Uterus (tissue), 4 donors: ENCODE results near the gene C1QL1. TPM values are rescaled to one million over a fixed set of nuclear protein-coding genes. Genes with fewer than 3 reads are reported as not detected.

ENCODE experiments used
- DNase-seq, 2 donors: peaks; one replicate each; pipeline ENCODE4 v3.0.0-alpha.2; 2019 to 2020
- H3K27ac ChIP-seq, 2 donors: fragments of 200-600 bp; sonication (generic); 1 replicate in 1 of 2; 2 replicates in 1 of 2; pipeline ENCODE4 v1.5.1; 2016 to 2018
- H3K27me3 ChIP-seq, 2 donors: fragments of 200-600 bp; sonication (generic); one replicate each; pipeline ENCODE4 v1.5.1; 2018 to 2019; ENCODE audit warnings: control low read depth in 1 of 2
- H3K36me3 ChIP-seq, 2 donors: fragments of 200-600 bp; sonication (generic); one replicate each; pipeline ENCODE4 v1.5.1; 2019; ENCODE audit warnings: control low read depth in 1 of 2
- H3K4me1 ChIP-seq, 2 donors: fragments of 200-600 bp; sonication (generic); one replicate each; pipeline ENCODE4 v1.5.1; 2018 to 2019; ENCODE audit warnings: control low read depth in 1 of 2
- H3K4me3 ChIP-seq, 2 donors: fragments of 200-600 bp; sonication (generic); 1 replicate in 1 of 2; 2 replicates in 1 of 2; pipeline ENCODE4 v1.5.1; 2018 to 2019; ENCODE audit warnings: mild to moderate bottlenecking in 1 of 2
- H3K9me3 ChIP-seq, 2 donors: fragments of 200-600 bp; sonication (generic); one replicate each; pipeline ENCODE4 v1.5.1; 2019; ENCODE audit warnings: control low read depth in 1 of 2
- CTCF ChIP-seq, 4 experiments: fragments of 200-600 bp in 2 of 4; fragments of 450-650 bp in 2 of 4; sonication (generic) in 2 of 4; IDR thresholded peaks; one replicate each; pipeline ENCODE4 v1.5.1; 2016 to 2019; ENCODE audit warnings: antibody characterized with exemption in 4 of 4, mild to moderate bottlenecking in 2 of 4, moderate library complexity in 1 of 4
- POLR2A ChIP-seq, 2 donors: fragments of 450-650 bp; IDR thresholded peaks; one replicate each; pipeline ENCODE4 v1.6.1; 2016; ENCODE audit warnings: antibody characterized with exemption in 2 of 2, mild to moderate bottlenecking in 1 of 2, moderate library complexity in 1 of 2
- intact Hi-C: fragments of 100-400 bp; cut with DNase I; formaldehyde crosslinking; loops from one replicate; pipeline ENCODE4 v1.15.1; 2023; ENCODE audit warnings: low total_unique reads
- total RNA-seq, 4 donors: library from RNA; depleted of rRNA in 3 of 4; stranded (reverse); fragments of >200 nt in 3 of 4; gene quantifications; one replicate each; pipeline versions ENCODE4 v1.1.0 to v1.2.4, GENCODE V29; 2014 to 2023
- donor health status: DM: yes; HTN: yes; CAD: no.

Gene C1QL1
- total RNA-seq, 4 donors from 2014 or later = 0.51 to 20.3 (median 3.3) TPM; not detected in 1

DNA sequence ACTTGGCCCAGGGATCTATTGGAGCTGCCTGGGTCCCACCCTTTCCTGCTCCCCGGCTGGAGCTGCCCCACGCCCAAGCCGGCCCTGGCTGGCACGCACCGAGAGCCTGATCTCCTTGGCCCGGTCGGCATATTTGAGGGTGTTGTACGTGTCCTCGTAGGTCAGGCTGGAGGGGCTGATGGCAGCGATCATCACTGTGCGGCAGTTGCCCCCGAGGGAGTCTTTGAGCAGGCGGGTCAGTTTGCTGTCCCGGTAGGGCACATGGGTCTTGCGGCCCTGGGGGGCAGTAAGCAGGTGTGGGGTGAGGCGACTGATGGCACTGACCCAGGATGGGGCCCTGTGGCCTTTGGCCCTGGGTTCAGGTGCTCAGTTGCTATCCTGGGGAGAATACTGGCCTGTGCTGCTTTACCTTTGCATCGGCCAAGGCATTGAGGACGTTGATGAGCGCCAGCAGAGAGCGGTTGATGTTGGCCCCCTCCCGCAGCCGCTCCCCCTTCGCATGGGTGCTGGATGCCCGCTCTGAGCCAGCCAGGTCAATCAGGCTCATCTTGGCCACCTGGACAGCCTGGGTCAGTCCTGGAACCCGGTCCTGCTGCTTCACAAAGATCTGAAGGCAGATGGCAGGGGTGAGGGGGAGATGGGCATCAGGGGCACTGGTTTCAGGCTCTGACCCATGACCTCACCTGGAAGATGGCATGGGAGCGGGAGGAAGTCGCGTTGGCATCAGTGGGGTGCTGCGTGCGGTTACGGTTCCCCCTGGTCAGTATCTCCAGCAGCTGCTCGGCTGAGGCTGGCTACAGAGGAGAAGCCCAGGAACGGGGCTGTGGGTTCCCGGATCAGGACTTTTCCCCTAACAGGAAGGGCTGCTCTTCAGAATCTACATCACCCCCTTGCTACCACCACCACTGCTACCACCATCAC, 34.0 kb downstream of the C1QL1 start:
- Histone ChIP-seq H3K27me3 (no peaks in the 10 kb centered on the region), H3K9me3 (no peaks in the 10 kb centered on the region), H3K36me3 (no peaks in the 10 kb centered on the region), H3K27ac (no peak overlapping the region), H3K4me1 (no peaks in the 10 kb centered on the region), H3K4me3 (no peak overlapping the region)
- no peak for DNase-seq
- TF ChIP-seq POLR2A (IDR thresholded peaks at IDR 0.05) = no peak
- no peak for TF ChIP-seq CTCF (IDR thresholded peaks at IDR 0.05)
- intact Hi-C loops = no loop called here

- Histone ChIP-seq H3K9me3 (no peaks in the 10 kb centered on the region), H3K36me3 (no peaks in the 10 kb centered on the region), H3K4me1 (no peaks in the 10 kb centered on the region), H3K27ac (no peak overlapping the region), H3K27me3 (no peaks in the 10 kb centered on the region), H3K4me3 (no peak overlapping the region)
- no peak for TF ChIP-seq POLR2A (IDR thresholded peaks at IDR 0.05)
- no peak for DNase-seq
- intact Hi-C loops = no loop called here
Measured at GRCh38 chr17:44932787-44933097, 35.4 kb downstream of the C1QL1 start.

DNA sequence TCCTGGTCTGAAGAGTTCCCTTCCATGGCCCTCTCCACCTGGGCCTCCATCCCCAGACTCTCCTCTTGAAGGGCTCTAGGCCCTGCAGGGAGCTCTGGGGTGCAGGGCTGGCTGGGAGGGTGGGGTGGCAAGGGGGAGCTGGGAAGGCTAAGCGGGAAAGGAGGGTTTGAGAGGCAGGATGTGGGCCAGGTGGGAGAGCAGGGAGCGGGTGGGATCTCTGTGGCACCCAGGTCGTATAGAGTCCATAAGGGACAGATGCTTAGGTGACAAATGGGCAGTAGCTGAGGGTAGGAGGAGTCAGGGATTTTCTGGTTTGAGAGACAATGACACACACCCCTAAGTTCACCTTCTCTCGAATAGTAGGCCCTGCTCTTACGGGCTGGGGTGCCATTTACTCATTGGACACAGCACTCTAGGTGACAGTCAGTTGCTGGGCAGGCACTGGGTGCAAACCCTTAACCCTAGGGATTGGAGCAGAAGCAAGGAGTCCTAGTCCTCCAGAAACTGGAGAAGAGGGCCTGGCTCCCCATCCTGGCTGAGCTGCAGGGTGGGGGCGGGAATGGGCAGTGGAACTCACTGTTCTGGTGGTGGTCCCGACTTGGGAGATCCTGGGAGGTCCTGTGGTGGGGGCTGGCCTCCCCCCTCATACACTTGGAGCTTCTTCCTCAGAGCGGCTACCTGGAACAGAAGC, 35.9 kb downstream of the C1QL1 start:
- no peak for DNase-seq
- no peak overlapping the region for H3K27ac ChIP-seq
- intact Hi-C loops = no loop called here
- TF ChIP-seq CTCF (IDR thresholded peaks at IDR 0.05) (no peak), POLR2A (IDR thresholded peaks at IDR 0.05) (no peak)
- H3K4me1 ChIP-seq = no peaks in the 10 kb centered on the region
- no peak overlapping the region for H3K4me3 ChIP-seq
- no peaks in the 10 kb centered on the region for H3K36me3 ChIP-seq
- no peaks in the 10 kb centered on the region for H3K9me3 ChIP-seq
- no peaks in the 10 kb centered on the region for H3K27me3 ChIP-seq

DNA sequence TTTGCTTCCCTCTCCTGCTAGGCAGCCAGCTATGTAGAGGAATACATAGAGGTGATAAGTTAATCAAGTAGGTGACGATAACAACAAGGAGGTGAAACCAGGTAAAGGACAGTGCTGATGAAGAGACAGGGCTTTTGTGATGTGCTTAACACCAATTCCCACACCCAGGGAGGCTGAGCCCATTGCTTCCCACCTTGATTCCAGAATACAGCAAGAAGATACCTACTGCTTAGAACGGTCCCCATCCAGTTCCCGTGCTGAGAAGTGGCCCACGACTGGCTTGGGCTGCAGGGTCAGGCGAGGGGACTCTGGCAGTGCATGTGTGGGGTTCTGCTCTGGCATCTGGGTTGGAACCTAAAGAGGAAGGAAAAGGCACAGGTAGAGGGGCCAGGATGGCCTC, 36.7 kb downstream of the C1QL1 start:
- no peaks in the 10 kb centered on the region for H3K4me1 ChIP-seq
- no peak overlapping the region for H3K27ac ChIP-seq
- H3K36me3 ChIP-seq = no peaks in the 10 kb centered on the region
- no peaks in the 10 kb centered on the region for H3K27me3 ChIP-seq
- no peak overlapping the region for H3K4me3 ChIP-seq
- intact Hi-C loops = no loop called here
- TF ChIP-seq CTCF (IDR thresholded peaks at IDR 0.05) = no peak
- TF ChIP-seq POLR2A (IDR thresholded peaks at IDR 0.05) = no peak
- DNase-seq = no peak
- H3K9me3 ChIP-seq = no peaks in the 10 kb centered on the region

DNA sequence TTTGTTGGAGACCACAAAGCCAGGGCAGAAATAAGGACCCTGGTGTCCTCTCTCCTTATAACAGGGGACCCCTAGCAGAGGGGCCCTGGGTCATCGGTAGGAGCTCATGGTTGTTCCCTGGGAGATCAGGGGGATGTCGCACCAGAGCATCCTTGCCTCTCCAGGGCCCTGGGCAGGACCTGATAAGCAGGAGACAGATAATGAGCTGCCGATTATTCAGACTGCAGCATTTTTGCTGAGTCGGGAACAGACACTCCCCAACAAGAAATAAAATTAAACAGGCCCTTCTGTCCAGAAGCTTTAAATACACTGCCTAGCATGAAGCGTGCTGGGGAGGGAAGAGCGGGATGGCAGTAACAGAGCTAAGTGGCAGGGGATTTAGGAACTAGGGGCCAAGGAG, 37.4 kb downstream of the C1QL1 start:
- no peaks in the 10 kb centered on the region for H3K4me1 ChIP-seq
- no peak overlapping the region for H3K4me3 ChIP-seq
- intact Hi-C loops = no loop called here
- no peak overlapping the region for H3K27ac ChIP-seq
- no peaks in the 10 kb centered on the region for H3K27me3 ChIP-seq
- H3K9me3 ChIP-seq = no peaks in the 10 kb centered on the region
- H3K36me3 ChIP-seq = no peaks in the 10 kb centered on the region
- no peak for DNase-seq
- TF ChIP-seq CTCF (IDR thresholded peaks at IDR 0.05) (no peak), POLR2A (IDR thresholded peaks at IDR 0.05) (no peak)
